Endothelial cell of umbilical vein (primary cell): ENCODE measurements around the gene CD226. TPM values are rescaled to one million over a fixed set of nuclear protein-coding genes. Genes with fewer than 3 reads are reported as not detected.

ENCODE experiments used
- BruUV-seq: library from RNA; stranded (reverse); fragments of 400-500 nt; replicated peaks from 2 replicates; lab custom pipeline; 2021; lab: Mats Ljungman, UMichigan
- CTCF ChIA-PET: fragments of 300-600, 350-600 bp; sonication (Branson Sonifier 250); formaldehyde crosslinking; loops from one replicate; lab custom pipeline; 2021; ENCODE audit warnings: antibody characterized with exemption, inconsistent platforms; lab: Charles Lee
- POLR2A ChIA-PET: fragments of 300-600, 350-600 bp; sonication (Branson Sonifier 250); formaldehyde crosslinking; loops from one replicate; lab custom pipeline; 2021; ENCODE audit warnings: antibody characterized with exemption, inconsistent platforms; lab: Charles Lee
- DNase-seq: peaks from one replicate; pipeline ENCODE4 v3.0.0-alpha.2; 2011; ENCODE audit warnings: low read depth, low spot score
- FAIRE-seq: peaks from 2 replicates; lab custom pipeline; 2011; peaks lifted over from hg19 to GRCh38; lab: Jason Lieb, UNC
- H2AFZ ChIP-seq: 2 replicates; pipeline ENCODE4 v1.6.0; 2012; ENCODE audit warnings: low read depth, low read length, control low read depth, inconsistent platforms
- H3K27ac ChIP-seq: 2 replicates; pipeline ENCODE4 v1.5.1; 2011; ENCODE audit warnings: low read depth, mild to moderate bottlenecking, control low read depth, low read length, moderate library complexity; ENCODE audit not compliant: insufficient read depth
- H3K27me3 ChIP-seq, 2 experiments: 2 replicates each; pipeline versions ENCODE4 v1.6.0 to v1.6.1; 2011; ENCODE audit warnings: low read length in 2 of 2, mixed read lengths in 1 of 2; ENCODE audit not compliant: control insufficient read depth in 2 of 2, insufficient read depth in 2 of 2
- H3K36me3 ChIP-seq, 2 experiments: 2 replicates in 1 of 2; 3 replicates in 1 of 2; pipeline ENCODE4 v1.5.1; 2011; ENCODE audit warnings: low read length in 2 of 2, mild to moderate bottlenecking in 1 of 2, moderate library complexity in 1 of 2; ENCODE audit not compliant: control insufficient read depth in 2 of 2, insufficient read depth in 2 of 2; ENCODE audit errors: extremely low read depth in 1 of 2
- H3K4me1 ChIP-seq: 3 replicates; pipeline ENCODE4 v1.5.1; 2011; ENCODE audit warnings: mild to moderate bottlenecking, low read length; ENCODE audit not compliant: control insufficient read depth, insufficient read depth; ENCODE audit errors: extremely low read depth
- H3K4me2 ChIP-seq: 2 replicates; pipeline ENCODE4 v1.6.1; 2011; ENCODE audit warnings: low read length, control low read depth, mixed read lengths; ENCODE audit not compliant: insufficient read depth
- H3K4me3 ChIP-seq, 3 experiments: fragments of 200-600 bp in 1 of 3; sonication (generic), shearing (Covaris generic) in 1 of 3; replicated peaks in 1 of 3; 2 replicates each; pipeline ENCODE4 v1.5.1; 2011 to 2016; ENCODE audit warnings: control low read depth in 3 of 3, low read length in 3 of 3, mild to moderate bottlenecking in 2 of 3, inconsistent platforms in 1 of 3, low read depth in 1 of 3, moderate library complexity in 1 of 3; ENCODE audit not compliant: insufficient read depth in 1 of 3
- H3K79me2 ChIP-seq: 2 replicates; pipeline ENCODE4 v1.6.0; 2012; ENCODE audit warnings: low read length, inconsistent platforms; ENCODE audit not compliant: control insufficient read depth, insufficient read depth
- H3K9ac ChIP-seq: replicated peaks from 2 replicates; pipeline ENCODE3; 2011; ENCODE audit warnings: low read length, control low read depth; ENCODE audit not compliant: insufficient read depth; ENCODE audit errors: extremely low read depth
- H3K9me1 ChIP-seq: replicated peaks from 3 replicates; pipeline ENCODE4 v1.6.0; 2011; ENCODE audit warnings: mild to moderate bottlenecking, low read length; ENCODE audit not compliant: control insufficient read depth, insufficient read depth; ENCODE audit errors: extremely low read depth
- H3K9me3 ChIP-seq: replicated peaks from 2 replicates; pipeline ENCODE4 v1.5.1; 2012; ENCODE audit warnings: low read length, inconsistent platforms; ENCODE audit not compliant: control insufficient read depth, insufficient read depth
- H4K20me1 ChIP-seq: replicated peaks from 2 replicates; pipeline ENCODE3; 2011; ENCODE audit warnings: mild to moderate bottlenecking, low read length; ENCODE audit not compliant: control insufficient read depth, insufficient read depth; ENCODE audit errors: extremely low read depth
- EZH2 ChIP-seq: IDR thresholded peaks from 2 replicates; pipeline ENCODE4 v1.6.1; 2012; ENCODE audit warnings: borderline replicate concordance, low read depth, mild to moderate bottlenecking, moderate library complexity, low read length, inconsistent platforms; ENCODE audit not compliant: severe bottlenecking
- FOS ChIP-seq: IDR thresholded peaks from 2 replicates; pipeline ENCODE4 v1.6.1; 2011; ENCODE audit warnings: mild to moderate bottlenecking, low read length, moderate library complexity, borderline replicate concordance; ENCODE audit not compliant: insufficient read depth
- GATA2 ChIP-seq: IDR thresholded peaks from 2 replicates; pipeline ENCODE4 v1.7.0; 2011; ENCODE audit warnings: low read depth, mild to moderate bottlenecking, moderate library complexity, mixed read lengths, low read length; ENCODE audit not compliant: insufficient read length, insufficient read depth
- JUN ChIP-seq: IDR thresholded peaks from 2 replicates; pipeline ENCODE4 v1.6.1; 2011; ENCODE audit warnings: borderline replicate concordance, low read depth; ENCODE audit not compliant: insufficient read length, insufficient read depth
- MYC ChIP-seq: IDR thresholded peaks from one replicate; pipeline ENCODE4 v1.6.1; 2011; ENCODE audit warnings: mild to moderate bottlenecking, low read depth, low read length
- POLR2A ChIP-seq: IDR thresholded peaks from 2 replicates; pipeline ENCODE4 v1.6.1; 2012; ENCODE audit warnings: low read depth, mild to moderate bottlenecking, control low read depth, low read length
- POLR2AphosphoS5 ChIP-seq: IDR thresholded peaks from 2 replicates; pipeline ENCODE4 v1.6.1; 2012; ENCODE audit warnings: low read depth, mild to moderate bottlenecking, control low read depth, low read length, moderate library complexity; ENCODE audit not compliant: insufficient read depth
- dilution Hi-C: fragments of 300-500 bp; cut with MboI; formaldehyde crosslinking; loops from one replicate; pipeline ENCODE4 v1.15.0; 2019; ENCODE audit warnings: low sequenced_read_pairs; ENCODE audit not compliant: extremely low pct_ligation_motif_present
- intact Hi-C: fragments of 100-400 bp; cut with micrococcal nuclease; formaldehyde crosslinking; loops from one replicate; pipeline ENCODE4 v1.10.0; 2022
- polyA plus RNA-seq, 4 experiments: library from polyadenylated mRNA; depleted of rRNA in 3 of 4; stranded (reverse) in 3 of 4; unstranded in 1 of 4; fragments of >200 nt; gene quantifications; 2 replicates each; pipeline versions ENCODE4 v1.2.1 to v1.2.3, GENCODE V29; 2011 to 2012; ENCODE audit warnings: missing spikeins in 1 of 4
- total RNA-seq: library from RNA; stranded (reverse); gene quantifications from 2 replicates; pipeline ENCODE4 v1.2.3, GENCODE V29; 2021
- TF ChIP-seq, protein P1 (sequence below), 2 donors: IDR thresholded peaks; 1 replicate in 1 of 2; 2 replicates in 1 of 2; pipeline ENCODE4 v1.5.1; 2011; ENCODE audit warnings: low read length in 2 of 2, mild to moderate bottlenecking in 2 of 2, moderate library complexity in 2 of 2, control low read depth in 1 of 2, inconsistent platforms in 1 of 2, low read depth in 1 of 2; ENCODE audit not compliant: insufficient read depth in 1 of 2; ENCODE audit errors: extremely low read depth in 1 of 2
- TF ChIP-seq, protein P2 (sequence below): IDR thresholded peaks from 2 replicates; pipeline ENCODE4 v1.6.1; 2011; ENCODE audit not compliant: insufficient read depth, insufficient read length

Gene CD226
- total and polyA plus RNA-seq, 2 donors (not counting 3 experiments of a cell fraction or from before 2014, with no cell fraction given) = 0.20 TPM; not detected in 1

DNA sequence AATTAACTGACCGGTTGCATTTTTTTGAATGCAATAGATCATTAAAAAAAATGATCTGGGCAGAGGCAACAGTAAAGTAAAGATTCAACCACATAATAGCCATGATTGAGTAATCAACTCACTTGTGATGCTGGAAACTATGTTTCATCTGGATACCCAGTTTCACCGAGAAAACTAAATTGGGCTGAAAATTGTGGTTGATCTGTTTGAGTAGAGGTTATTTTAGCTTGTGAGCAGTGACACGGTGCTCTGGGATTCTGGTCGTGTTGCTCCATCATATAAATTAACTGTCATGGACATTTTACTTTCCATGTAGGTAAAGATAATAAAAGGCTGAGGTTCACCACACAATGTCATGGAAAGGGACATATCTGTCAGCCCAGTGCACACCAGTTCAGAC, 58.7 kb downstream of the CD226 start:
- CTCF ChIA-PET = interaction anchor here (0.6 kb wide), 1 partner anchor 13 kb away, joined by 3 read pairs; no protein-coding TSS in a partner anchor
- H3K9me3 ChIP-seq = no peaks in the 10 kb centered on the region
- TF ChIP-seq, protein P1, sequence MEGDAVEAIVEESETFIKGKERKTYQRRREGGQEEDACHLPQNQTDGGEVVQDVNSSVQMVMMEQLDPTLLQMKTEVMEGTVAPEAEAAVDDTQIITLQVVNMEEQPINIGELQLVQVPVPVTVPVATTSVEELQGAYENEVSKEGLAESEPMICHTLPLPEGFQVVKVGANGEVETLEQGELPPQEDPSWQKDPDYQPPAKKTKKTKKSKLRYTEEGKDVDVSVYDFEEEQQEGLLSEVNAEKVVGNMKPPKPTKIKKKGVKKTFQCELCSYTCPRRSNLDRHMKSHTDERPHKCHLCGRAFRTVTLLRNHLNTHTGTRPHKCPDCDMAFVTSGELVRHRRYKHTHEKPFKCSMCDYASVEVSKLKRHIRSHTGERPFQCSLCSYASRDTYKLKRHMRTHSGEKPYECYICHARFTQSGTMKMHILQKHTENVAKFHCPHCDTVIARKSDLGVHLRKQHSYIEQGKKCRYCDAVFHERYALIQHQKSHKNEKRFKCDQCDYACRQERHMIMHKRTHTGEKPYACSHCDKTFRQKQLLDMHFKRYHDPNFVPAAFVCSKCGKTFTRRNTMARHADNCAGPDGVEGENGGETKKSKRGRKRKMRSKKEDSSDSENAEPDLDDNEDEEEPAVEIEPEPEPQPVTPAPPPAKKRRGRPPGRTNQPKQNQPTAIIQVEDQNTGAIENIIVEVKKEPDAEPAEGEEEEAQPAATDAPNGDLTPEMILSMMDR (IDR thresholded peaks at IDR 0.05; ENCODE audit: extremely low read depth in 1 of 2, insufficient read depth in 1 of 2, low read depth in 1 of 2, low read length in 2 of 2) = no peak
- TF ChIP-seq JUN (no peak), POLR2A (no peak), GATA2 (no peak)
- TF ChIP-seq, protein P2, sequence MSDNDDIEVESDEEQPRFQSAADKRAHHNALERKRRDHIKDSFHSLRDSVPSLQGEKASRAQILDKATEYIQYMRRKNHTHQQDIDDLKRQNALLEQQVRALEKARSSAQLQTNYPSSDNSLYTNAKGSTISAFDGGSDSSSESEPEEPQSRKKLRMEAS = no peak
- no peaks in the 10 kb centered on the region for H3K9me1 ChIP-seq
- no peak overlapping the region for H3K9ac ChIP-seq
- no peaks in the 10 kb centered on the region for H4K20me1 ChIP-seq
- H3K4me1 ChIP-seq = no peaks in the 10 kb centered on the region
- intact Hi-C loops (no loop called here), dilution Hi-C loops (no loop called here)
- no TSS peak for BruUV-seq
- H3K79me2 ChIP-seq = no peaks in the 10 kb centered on the region
- FAIRE-seq (no peak), DNase-seq (no peak)
- no peaks in the 10 kb centered on the region for H3K36me3 ChIP-seq
- H3K4me2 ChIP-seq = no peak overlapping the region
- no peaks in the 10 kb centered on the region for H3K27me3 ChIP-seq
- no peak overlapping the region for H3K27ac ChIP-seq
- no peak overlapping the region for H3K4me3 ChIP-seq
- no peak overlapping the region for H2AFZ ChIP-seq
- POLR2A ChIA-PET = no interaction called here

DNA sequence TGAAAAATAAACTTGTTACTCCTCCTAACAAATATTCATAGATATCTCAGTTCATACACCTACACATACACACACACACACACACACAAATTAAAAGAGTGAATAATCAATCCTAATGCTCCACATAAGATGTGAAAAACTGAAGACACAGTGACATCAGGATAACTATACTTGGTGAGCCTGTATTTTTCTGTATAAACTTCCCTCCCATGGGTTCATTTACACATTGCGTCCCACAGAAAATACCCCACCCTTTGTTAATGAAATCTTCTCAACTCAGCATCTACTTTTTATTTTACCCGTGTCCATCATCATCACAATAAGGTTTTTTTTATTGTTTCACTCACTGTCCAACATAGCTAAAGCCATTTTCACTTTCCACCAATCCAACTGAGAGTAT, 60.4 kb downstream of the CD226 start:
- H2AFZ ChIP-seq = no peak overlapping the region
- no peaks in the 10 kb centered on the region for H3K27me3 ChIP-seq
- H3K79me2 ChIP-seq = no peaks in the 10 kb centered on the region
- intact Hi-C loops = no loop called here
- no peak overlapping the region for H3K27ac ChIP-seq
- H3K9ac ChIP-seq = no peak overlapping the region
- dilution Hi-C loops = no loop called here
- no peak overlapping the region for H3K4me3 ChIP-seq
- POLR2A ChIA-PET = no interaction called here
- no peak for TF ChIP-seq FOS
- no peak for TF ChIP-seq MYC
- TF ChIP-seq, protein P2 = no peak
- TF ChIP-seq, protein P1 (IDR thresholded peaks at IDR 0.05; ENCODE audit: extremely low read depth in 1 of 2, insufficient read depth in 1 of 2, low read depth in 1 of 2, low read length in 2 of 2) = no peak
- TF ChIP-seq POLR2A = no peak
- TF ChIP-seq GATA2 = no peak
- no peak for TF ChIP-seq POLR2AphosphoS5
- no peak for TF ChIP-seq EZH2
- no peak for TF ChIP-seq JUN
- no peak for DNase-seq
- CTCF ChIA-PET = no interaction called here
- no peaks in the 10 kb centered on the region for H3K9me3 ChIP-seq
- BruUV-seq = no TSS peak
- H3K4me1 ChIP-seq = no peaks in the 10 kb centered on the region
- no peak for FAIRE-seq
- no peaks in the 10 kb centered on the region for H3K9me1 ChIP-seq
- no peak overlapping the region for H3K4me2 ChIP-seq
- H3K36me3 ChIP-seq = no peaks in the 10 kb centered on the region
- H4K20me1 ChIP-seq = no peaks in the 10 kb centered on the region
